Astrocyte of the cerebellum (primary cell): ENCODE data around the gene TMEM121B.

Experiments used
- DNase-seq: peaks from one replicate; pipeline ENCODE4 v3.0.0-alpha.2; 2011; ENCODE audit warnings: low read depth
- H3K4me3 ChIP-seq: 2 replicates; pipeline ENCODE4 v1.5.1; 2011; ENCODE audit warnings: mild to moderate bottlenecking, low read depth, low read length, moderate library complexity
- CTCF ChIP-seq: IDR thresholded peaks from 2 replicates; pipeline ENCODE4 v1.5.1; 2012; ENCODE audit warnings: low read length, low read depth, moderate library complexity, mild to moderate bottlenecking; ENCODE audit errors: missing control alignments
- in situ Hi-C: cut with HindIII; loops from 2 replicates; pipeline ENCODE4 v1.10.0; 2017; ENCODE audit warnings: low sequenced_read_pairs

Gene TMEM121B

GRCh38 chr22:17098379-17098819, 22.8 kb downstream of the TMEM121B start:
- in situ Hi-C loops = no loop called here
- no peak for TF ChIP-seq CTCF
- no peak overlapping the region for H3K4me3 ChIP-seq
- no peak for DNase-seq

DNA sequence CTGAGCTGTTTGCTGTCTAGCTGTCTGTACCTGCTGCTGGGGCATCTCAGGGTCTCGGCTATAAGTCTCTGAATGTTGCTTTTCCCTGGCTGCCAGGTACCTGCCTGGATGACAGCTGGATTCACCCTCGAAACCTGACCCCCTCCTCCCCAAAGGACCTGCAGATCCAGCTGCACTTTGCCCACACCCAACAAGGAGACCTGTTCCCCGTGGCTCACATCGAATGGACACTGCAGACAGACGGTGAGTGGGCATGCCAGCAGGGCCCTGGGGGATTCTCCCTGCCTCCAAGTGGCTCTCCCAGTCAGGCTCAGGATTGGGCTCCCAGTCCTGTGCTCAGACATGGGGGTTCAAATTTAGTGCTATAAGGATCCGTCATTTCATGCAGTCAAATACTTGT, 23.5 kb downstream of the TMEM121B start:
- no peak for DNase-seq
- H3K4me3 ChIP-seq = no peak overlapping the region
- no peak for TF ChIP-seq CTCF
- in situ Hi-C loops = no loop called here

DNA sequence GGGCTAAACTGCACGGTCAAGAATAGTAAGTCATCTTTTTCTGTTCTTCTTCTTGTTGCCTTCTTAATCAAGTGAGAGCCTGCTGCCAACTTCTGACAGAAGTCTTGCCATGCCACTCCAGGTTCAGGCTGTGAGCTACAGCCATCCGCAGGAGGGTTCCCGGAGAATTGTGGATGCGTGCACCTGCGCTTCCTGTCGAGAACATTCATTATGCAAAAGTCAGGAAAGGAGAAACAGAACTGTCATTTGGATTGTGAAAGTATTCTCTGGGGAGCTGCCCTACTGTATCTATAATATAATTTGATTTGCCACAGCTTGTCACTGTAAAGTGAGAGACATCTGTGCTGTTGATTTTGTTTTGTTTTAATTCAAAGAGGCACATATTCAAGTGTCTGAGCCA, 24.1 kb downstream of the TMEM121B start:
- DNase-seq = no peak
- in situ Hi-C loops = no loop called here
- no peak for TF ChIP-seq CTCF
- no peak overlapping the region for H3K4me3 ChIP-seq

GRCh38 chr22:17096071-17096470, 25.1 kb downstream of the TMEM121B start:
- no peak for TF ChIP-seq CTCF
- H3K4me3 ChIP-seq = no peak overlapping the region
- in situ Hi-C loops = no loop called here

GRCh38 chr22:17095538-17095937, 25.6 kb downstream of the TMEM121B start:
- no peak overlapping the region for H3K4me3 ChIP-seq
- DNase-seq = no peak
- in situ Hi-C loops = no loop called here
- peak; percentile 61 for TF ChIP-seq CTCF

More at GRCh38 chr22:17096071-17096470, 25.1 kb downstream of the TMEM121B start:
- DNase-seq = no peak

DNA sequence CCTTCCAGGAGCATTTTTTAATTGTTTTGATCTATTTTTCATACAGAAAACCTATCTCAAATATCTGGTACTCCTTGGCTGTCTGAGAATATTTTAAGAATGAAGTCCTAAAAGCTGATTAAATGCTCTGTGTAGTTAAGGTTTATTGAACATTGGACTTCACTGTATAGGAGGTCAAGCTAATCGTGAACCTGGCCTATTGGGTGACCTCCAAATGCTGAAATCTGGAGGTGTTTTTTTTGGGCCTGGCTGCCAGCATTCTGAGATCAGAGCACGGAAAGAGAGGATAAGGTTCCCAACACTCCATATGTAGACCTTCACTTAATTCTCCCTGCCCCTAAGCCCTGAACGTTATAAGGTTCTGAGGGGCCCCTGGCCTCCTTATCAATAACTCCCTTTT, 28.1 kb downstream of the TMEM121B start:
- H3K4me3 ChIP-seq = no peak overlapping the region
- in situ Hi-C loops = no loop called here
- no peak for DNase-seq
- no peak for TF ChIP-seq CTCF

DNA sequence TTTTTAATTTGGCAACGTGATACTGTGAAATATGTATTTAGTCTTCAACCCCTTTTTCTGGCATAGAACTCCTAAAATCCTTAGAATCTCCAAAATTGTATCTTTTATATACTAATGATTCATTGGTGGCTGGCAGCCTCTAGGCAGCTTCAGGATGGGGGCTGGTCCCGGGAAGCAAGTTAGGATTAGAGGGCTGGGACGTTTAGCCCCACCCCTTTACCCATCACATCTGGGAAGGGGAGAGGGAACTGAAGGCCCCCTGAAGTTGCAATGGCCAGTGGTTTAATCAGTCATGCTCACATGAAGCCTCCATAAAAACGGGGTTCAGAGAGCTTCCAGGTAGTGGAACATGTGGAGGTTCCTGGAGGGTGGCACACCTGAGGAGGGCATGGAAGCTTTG, 29.3 kb downstream of the TMEM121B start:
- in situ Hi-C loops = no loop called here
- H3K4me3 ChIP-seq = no peak overlapping the region
- no peak for TF ChIP-seq CTCF
- DNase-seq = no peak
